BLaER1 (cell line): Measurements from ENCODE around the gene VNN1.

Experiments
- H3K27ac ChIP-seq: shearing (Covaris generic); formaldehyde crosslinking; 2 replicates; pipeline ENCODE4 v1.8.1; 2022
- H3K27me3 ChIP-seq: shearing (Covaris generic); formaldehyde crosslinking; 2 replicates; pipeline ENCODE4 v1.8.1; 2022
- H3K36me3 ChIP-seq: shearing (Covaris generic); formaldehyde crosslinking; 2 replicates; pipeline ENCODE4 v1.8.1; 2022
- H3K4me1 ChIP-seq: shearing (Covaris generic); formaldehyde crosslinking; 2 replicates; pipeline ENCODE4 v1.8.1; 2022
- H3K4me2 ChIP-seq: shearing (Covaris generic); formaldehyde crosslinking; 2 replicates; pipeline ENCODE4 v1.8.1; 2022
- H3K4me3 ChIP-seq: shearing (Covaris generic); formaldehyde crosslinking; 2 replicates; pipeline ENCODE4 v1.8.1; 2022
- H3K9ac ChIP-seq: shearing (Covaris generic); formaldehyde crosslinking; 2 replicates; pipeline ENCODE4 v1.8.1; 2022
- H3K9me3 ChIP-seq: shearing (Covaris generic); formaldehyde crosslinking; 2 replicates; pipeline ENCODE4 v1.8.1; 2022
- H4K20me1 ChIP-seq: shearing (Covaris generic); formaldehyde crosslinking; 2 replicates; pipeline ENCODE4 v1.8.1; 2022
- Cebpa-rat ChIP-seq: shearing (Covaris generic); IDR thresholded peaks from 2 replicates; pipeline ENCODE4 v1.8.1; 2022

Gene VNN1

GRCh38 chr6:132675749-132676148 is 38.1 kb downstream of the VNN1 start:
- no peaks in the 10 kb centered on the region for H4K20me1 ChIP-seq
- no peaks in the 10 kb centered on the region for H3K4me1 ChIP-seq
- TF ChIP-seq Cebpa-rat, result no peak

DNA sequence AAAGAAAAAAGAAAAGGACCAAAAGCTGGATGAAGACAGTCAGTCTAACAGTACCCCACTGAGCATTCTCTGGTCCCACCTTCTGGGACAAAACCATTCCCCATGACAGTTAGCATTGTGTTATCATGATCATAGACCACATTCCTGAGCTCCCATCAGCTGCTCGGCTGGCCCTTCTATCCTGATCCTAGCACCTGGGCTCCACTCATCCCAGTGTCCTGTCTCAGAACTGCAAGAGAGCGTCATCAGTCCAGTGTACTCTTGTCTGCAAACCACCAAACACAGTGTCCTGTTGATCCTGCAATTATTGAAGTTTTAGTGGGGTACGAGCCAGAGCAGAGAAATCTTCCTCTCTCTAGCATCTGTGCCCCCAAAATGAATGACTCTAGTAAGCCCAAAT is 38.9 kb downstream of the VNN1 start:
- H3K4me2 ChIP-seq, result no peak overlapping the region
- peaks cover 5% of the 10 kb centered on the region for H3K4me1 ChIP-seq
- no peaks in the 10 kb centered on the region for H3K36me3 ChIP-seq
- no peak overlapping the region for H3K4me3 ChIP-seq
- TF ChIP-seq Cebpa-rat, result no peak
- no peak overlapping the region for H3K27ac ChIP-seq
- H3K9me3 ChIP-seq, result no peaks in the 10 kb centered on the region
- H3K9ac ChIP-seq, result no peak overlapping the region
- H4K20me1 ChIP-seq, result no peaks in the 10 kb centered on the region
- no peaks in the 10 kb centered on the region for H3K27me3 ChIP-seq

More at GRCh38 chr6:132675749-132676148, 38.1 kb downstream of the VNN1 start:
- Histone ChIP-seq H3K36me3 (no peaks in the 10 kb centered on the region), H3K4me2 (no peak overlapping the region), H3K27me3 (no peaks in the 10 kb centered on the region), H3K27ac (no peak overlapping the region), H3K9me3 (no peaks in the 10 kb centered on the region), H3K9ac (no peak overlapping the region), H3K4me3 (no peak overlapping the region)

DNA sequence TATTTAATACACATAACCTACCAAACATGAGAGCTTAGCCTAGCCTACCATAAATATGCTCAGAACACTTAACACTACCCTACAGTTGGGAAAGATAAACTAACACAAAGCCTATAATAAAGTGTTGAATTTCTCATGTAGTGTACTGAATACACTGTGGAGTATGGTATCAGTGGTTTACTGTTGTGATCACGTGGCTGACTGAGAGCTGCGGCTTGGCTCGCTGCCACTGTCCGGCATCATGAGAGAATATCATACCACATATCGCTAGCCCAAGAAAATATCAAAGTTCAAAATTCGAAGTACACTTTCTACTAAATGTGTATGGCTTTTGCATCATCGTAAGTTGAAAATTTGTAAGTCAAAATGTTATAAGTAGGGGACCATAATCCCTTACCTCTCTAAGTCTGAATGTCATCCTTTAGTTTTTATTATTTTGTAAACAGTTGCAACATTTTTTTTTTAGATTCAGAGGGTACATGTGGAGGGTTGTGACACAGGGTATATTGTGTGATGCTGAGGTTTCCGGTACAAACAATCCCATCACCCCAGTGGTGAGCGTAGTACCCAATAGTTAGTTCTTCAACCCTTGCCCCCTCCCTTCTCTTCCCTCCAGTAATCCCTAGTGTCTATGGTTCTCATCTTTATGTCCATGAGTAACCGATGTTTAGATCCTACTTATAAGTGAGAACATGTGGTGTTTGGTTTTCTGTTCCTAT is 40.3 kb downstream of the VNN1 start:
- H3K27me3 ChIP-seq, result no peaks in the 10 kb centered on the region
- H3K36me3 ChIP-seq, result no peaks in the 10 kb centered on the region
- no peak for TF ChIP-seq Cebpa-rat

DNA sequence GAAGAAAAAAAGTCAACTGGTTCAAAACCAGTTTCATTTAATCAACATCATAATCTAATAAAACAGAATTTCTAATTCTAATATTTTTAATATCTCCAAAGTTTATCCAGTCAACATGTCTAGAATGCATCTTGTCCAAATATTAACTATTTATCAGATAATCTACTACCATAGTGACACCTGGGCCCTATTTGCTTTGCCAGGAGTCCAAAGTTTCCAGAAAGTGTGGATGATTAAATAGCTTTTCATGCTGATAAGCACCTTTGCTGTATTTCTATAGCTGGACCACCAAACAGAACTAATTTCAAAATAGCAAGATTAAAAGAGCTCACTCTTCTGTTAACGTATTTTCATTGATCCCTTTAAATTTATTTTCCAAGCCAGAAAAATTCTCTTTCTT is 42.6 kb downstream of the VNN1 start:
- H3K9me3 ChIP-seq, result no peaks in the 10 kb centered on the region
- H4K20me1 ChIP-seq, result no peaks in the 10 kb centered on the region
- no peak overlapping the region for H3K4me3 ChIP-seq
- no peak for TF ChIP-seq Cebpa-rat
- H3K36me3 ChIP-seq, result no peaks in the 10 kb centered on the region
- H3K4me1 ChIP-seq, result peaks cover 9% of the 10 kb centered on the region
- H3K4me2 ChIP-seq, result no peak overlapping the region
- H3K9ac ChIP-seq, result no peak overlapping the region
- no peak overlapping the region for H3K27ac ChIP-seq
- H3K27me3 ChIP-seq, result no peaks in the 10 kb centered on the region

More for the DNA sequence above, 40.3 kb downstream of the VNN1 start:
- peaks cover 9% of the 10 kb centered on the region for H3K4me1 ChIP-seq
- no peak overlapping the region for H3K4me2 ChIP-seq
- H3K4me3 ChIP-seq, result no peak overlapping the region
- no peaks in the 10 kb centered on the region for H4K20me1 ChIP-seq
- no peak overlapping the region for H3K9ac ChIP-seq
- H3K9me3 ChIP-seq, result no peaks in the 10 kb centered on the region
- no peak overlapping the region for H3K27ac ChIP-seq

GRCh38 chr6:132669690-132670291 is 44.1 kb downstream of the VNN1 start:
- no peak overlapping the region for H3K27ac ChIP-seq
- no peak overlapping the region for H3K9ac ChIP-seq
- no peaks in the 10 kb centered on the region for H3K36me3 ChIP-seq
- H3K4me3 ChIP-seq, result no peak overlapping the region
- no peak for TF ChIP-seq Cebpa-rat
- peak overlapping the region; percentile 50 for H3K4me2 ChIP-seq
- H3K4me1 ChIP-seq, result peaks cover 9% of the 10 kb centered on the region
- no peaks in the 10 kb centered on the region for H3K9me3 ChIP-seq
- no peaks in the 10 kb centered on the region for H4K20me1 ChIP-seq
- H3K27me3 ChIP-seq, result no peaks in the 10 kb centered on the region

- Histone ChIP-seq H3K4me3 (no peak overlapping the region), H3K4me2 (no peak overlapping the region), H3K4me1 (peaks cover 9% of the 10 kb centered on the region), H4K20me1 (no peaks in the 10 kb centered on the region), H3K36me3 (no peaks in the 10 kb centered on the region), H3K9me3 (no peaks in the 10 kb centered on the region), H3K27ac (no peak overlapping the region), H3K27me3 (no peaks in the 10 kb centered on the region), H3K9ac (no peak overlapping the region)
- no peak for TF ChIP-seq Cebpa-rat
Measured at GRCh38 chr6:132666118-132666517, 47.7 kb downstream of the VNN1 start.

DNA sequence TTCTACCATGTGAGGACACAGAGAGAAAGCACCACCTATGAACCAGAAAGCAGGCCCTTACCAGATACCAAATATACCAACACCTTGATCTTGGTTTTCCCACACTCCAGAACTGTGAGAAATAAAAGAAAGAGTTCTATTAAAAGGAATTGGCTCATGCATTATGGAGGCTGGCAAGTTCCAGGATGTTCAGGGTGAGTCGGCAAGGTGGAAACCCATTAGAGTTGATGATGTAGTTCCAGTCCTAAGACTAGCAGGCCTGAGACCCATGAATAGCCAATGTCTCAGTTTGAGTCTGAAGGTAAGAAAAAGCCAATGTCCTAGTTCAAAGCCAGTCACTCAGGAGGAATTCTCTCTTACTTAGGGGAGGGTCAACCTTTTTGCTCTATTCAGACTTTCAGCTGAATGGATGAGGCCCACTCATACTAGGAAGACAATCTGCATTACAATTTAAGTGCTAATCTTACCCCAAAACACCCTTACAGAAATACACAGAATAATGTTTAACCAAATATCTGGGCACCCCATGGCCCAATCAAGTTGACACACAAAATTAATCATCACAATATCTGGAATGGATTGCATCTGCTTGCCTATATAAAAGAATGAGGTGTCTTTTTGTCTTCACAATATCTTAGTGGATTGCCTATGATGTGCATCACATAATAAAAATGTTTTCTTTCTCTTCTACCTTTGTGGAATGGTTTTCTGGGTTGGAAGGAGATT is 49.4 kb downstream of the VNN1 start:
- no peaks in the 10 kb centered on the region for H3K4me1 ChIP-seq
- no peaks in the 10 kb centered on the region for H3K27me3 ChIP-seq
- no peak overlapping the region for H3K27ac ChIP-seq

GRCh38 chr6:132663661-132664060 is 50.2 kb downstream of the VNN1 start:
- Histone ChIP-seq H3K27ac (no peak overlapping the region), H3K4me2 (no peak overlapping the region), H3K4me1 (no peaks in the 10 kb centered on the region), H3K27me3 (no peaks in the 10 kb centered on the region), H3K4me3 (no peak overlapping the region), H3K9me3 (no peaks in the 10 kb centered on the region), H4K20me1 (no peaks in the 10 kb centered on the region), H3K36me3 (no peaks in the 10 kb centered on the region), H3K9ac (no peak overlapping the region)
- TF ChIP-seq Cebpa-rat, result no peak

More for the DNA sequence above, 49.4 kb downstream of the VNN1 start:
- H3K36me3 ChIP-seq, result no peaks in the 10 kb centered on the region
- no peaks in the 10 kb centered on the region for H3K9me3 ChIP-seq
- no peak overlapping the region for H3K4me3 ChIP-seq
- no peak for TF ChIP-seq Cebpa-rat
- no peak overlapping the region for H3K4me2 ChIP-seq
- no peaks in the 10 kb centered on the region for H4K20me1 ChIP-seq
- H3K9ac ChIP-seq, result no peak overlapping the region

GRCh38 chr6:132661906-132662305 is 51.9 kb downstream of the VNN1 start:
- no peak for TF ChIP-seq Cebpa-rat
- no peaks in the 10 kb centered on the region for H3K9me3 ChIP-seq
- no peak overlapping the region for H3K4me2 ChIP-seq
- no peaks in the 10 kb centered on the region for H3K27me3 ChIP-seq
- no peak overlapping the region for H3K9ac ChIP-seq
- H3K27ac ChIP-seq, result no peak overlapping the region
- H4K20me1 ChIP-seq, result no peaks in the 10 kb centered on the region
- H3K4me3 ChIP-seq, result no peak overlapping the region
- H3K4me1 ChIP-seq, result no peaks in the 10 kb centered on the region
- no peaks in the 10 kb centered on the region for H3K36me3 ChIP-seq

DNA sequence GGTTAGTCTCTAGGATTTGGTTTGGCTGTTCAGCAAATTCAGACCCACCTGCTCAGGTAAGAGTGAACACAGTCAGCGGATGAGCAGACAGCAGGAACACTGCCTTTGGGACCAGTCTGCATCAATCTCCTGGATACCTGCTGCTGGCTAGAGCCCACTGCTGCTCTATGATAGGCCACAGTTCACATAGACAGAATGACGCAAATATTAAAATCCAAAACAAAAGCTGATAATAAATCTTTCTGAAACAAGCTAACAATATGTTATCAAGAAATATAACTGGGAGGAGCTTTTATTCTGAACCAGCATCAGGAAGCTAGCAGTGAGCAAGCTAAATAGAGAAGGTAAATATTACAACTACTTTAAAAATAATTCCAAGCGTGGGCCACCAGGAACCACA is 54.8 kb downstream of the VNN1 start, which contains the start of gene TAAR1:
Gene TAAR1 (minus strand): TSS at position 101 of the 400 bp plus-strand sequence. CDS start 13,179 bp downstream, outside the sequence.
- Histone ChIP-seq H3K27ac (no peak within 1 kb of the TSS), H3K9me3 (no peaks in the 10 kb centered on the region), H3K4me1 (no peaks in the 10 kb centered on the region), H3K4me3 (no peak within 1 kb of the TSS), H3K4me2 (no peak within 1 kb of the TSS), H3K27me3 (0 out of 2 replicates have a peak, but pooled peaks cover 4% of the 10 kb centered on the region), H4K20me1 (no peaks in the 10 kb centered on the region), H3K36me3 (no peaks in the 10 kb centered on the region), H3K9ac (no peak within 1 kb of the TSS)
- no peak for TF ChIP-seq Cebpa-rat
